IMR-90 (cell line): ENCODE measurements around the gene HSD17B8. TPM values are rescaled to one million over a fixed set of nuclear protein-coding genes. Genes with fewer than 3 reads are reported as not detected.

ENCODE experiments used
- ATAC-seq: fragments of 200-7000 bp; cut with Tn5 transposase; 2 replicates; pipeline ENCODE4 v1.9.1; 2020; ENCODE audit warnings: low read depth, mild to moderate bottlenecking, moderate library complexity
- BruUV-seq: library from RNA; stranded (reverse); fragments of 400-500 nt; replicated peaks from 2 replicates; lab custom pipeline; 2021; lab: Mats Ljungman, UMichigan
- CTCF ChIA-PET: fragments of 300-600 bp; formaldehyde crosslinking; extraction: SDS; loops from one replicate; lab custom pipeline; 2021; ENCODE audit warnings: antibody characterized with exemption; lab: Yijun Ruan, JAX
- POLR2A ChIA-PET: fragments of 300-600 bp; sonication (Branson Sonifier 250); formaldehyde crosslinking; loops from one replicate; lab custom pipeline; 2022; ENCODE audit warnings: antibody characterized with exemption; ENCODE audit not compliant: unreplicated experiment; lab: Charles Lee
- DNase-seq: peaks from one replicate; pipeline ENCODE4 v3.0.0; 2013
- H2AFZ ChIP-seq: replicated peaks from 2 replicates; pipeline ENCODE3; 2013; ENCODE audit warnings: low read length, mild to moderate bottlenecking; ENCODE audit not compliant: poor library complexity
- H2AK5ac ChIP-seq: 2 replicates; pipeline ENCODE4 v1.6.1; 2013; ENCODE audit warnings: low read depth, low read length, inconsistent platforms
- H2AK9ac ChIP-seq: replicated peaks from 2 replicates; pipeline ENCODE3; 2013; ENCODE audit warnings: mild to moderate bottlenecking, low read depth, low read length, moderate library complexity; ENCODE audit not compliant: poor library complexity
- H2BK120ac ChIP-seq: 2 replicates; pipeline ENCODE4 v1.6.1; 2013; ENCODE audit warnings: low read depth, low read length, inconsistent platforms
- H2BK15ac ChIP-seq: 3 replicates; pipeline ENCODE4 v1.6.1; 2013; ENCODE audit warnings: low read depth, low read length, inconsistent platforms
- H2BK20ac ChIP-seq: 2 replicates; pipeline ENCODE4 v1.6.1; 2013; ENCODE audit warnings: low read depth, mild to moderate bottlenecking, inconsistent platforms, low read length, moderate library complexity
- H2BK5ac ChIP-seq: 2 replicates; pipeline ENCODE4 v1.6.1; 2013; ENCODE audit warnings: mild to moderate bottlenecking, low read depth, low read length, inconsistent platforms; ENCODE audit not compliant: poor library complexity, severe bottlenecking
- H3K14ac ChIP-seq: replicated peaks from 2 replicates; pipeline ENCODE4 v1.6.1; 2013; ENCODE audit warnings: low read depth, low read length, inconsistent platforms
- H3K18ac ChIP-seq: 2 replicates; pipeline ENCODE4 v1.6.1; 2013; ENCODE audit warnings: low read depth, low read length, control low read depth
- H3K23ac ChIP-seq: 2 replicates; pipeline ENCODE4 v1.6.1; 2013; ENCODE audit warnings: low read depth, low read length, inconsistent platforms
- H3K27ac ChIP-seq: 2 replicates; pipeline ENCODE4 v1.5.1; 2013; ENCODE audit warnings: mild to moderate bottlenecking, control low read depth, low read length; ENCODE audit not compliant: insufficient read depth
- H3K27me3 ChIP-seq: 2 replicates; pipeline ENCODE4 v1.6.1; 2013; ENCODE audit warnings: low read length; ENCODE audit not compliant: control insufficient read depth, insufficient read depth
- H3K36me3 ChIP-seq: 2 replicates; pipeline ENCODE4 v1.6.1; 2013; ENCODE audit warnings: low read length, mixed read lengths; ENCODE audit not compliant: control insufficient read depth, insufficient read depth
- H3K4ac ChIP-seq: 2 replicates; pipeline ENCODE4 v1.6.1; 2013; ENCODE audit warnings: low read depth, low read length, inconsistent platforms
- H3K4me1 ChIP-seq: 2 replicates; pipeline ENCODE4 v1.6.1; 2013; ENCODE audit warnings: low read length, mixed read lengths; ENCODE audit not compliant: control insufficient read depth, insufficient read depth
- H3K4me2 ChIP-seq: 2 replicates; pipeline ENCODE4 v1.6.1; 2013; ENCODE audit warnings: low read depth, mild to moderate bottlenecking, control low read depth, low read length, moderate library complexity
- H3K4me3 ChIP-seq: 2 replicates; pipeline ENCODE4 v1.5.1; 2013; ENCODE audit warnings: low read depth, mild to moderate bottlenecking, control low read depth, low read length, moderate library complexity; ENCODE audit not compliant: insufficient read depth
- H3K56ac ChIP-seq: 2 replicates; pipeline ENCODE4 v1.6.1; 2013; ENCODE audit warnings: low read length, inconsistent platforms; ENCODE audit not compliant: insufficient read depth; ENCODE audit errors: extremely low read depth
- H3K79me1 ChIP-seq, 2 experiments: 2 replicates each; pipeline ENCODE4 v1.6.1; 2013; ENCODE audit warnings: low read length in 2 of 2, inconsistent platforms in 1 of 2, low read depth in 1 of 2
- H3K9ac ChIP-seq: 2 replicates; pipeline ENCODE4 v1.6.1; 2013; ENCODE audit warnings: low read depth, low read length, control low read depth
- H3K9me1 ChIP-seq: 2 replicates; pipeline ENCODE4 v1.6.1; 2013; ENCODE audit warnings: low read length, inconsistent platforms; ENCODE audit not compliant: insufficient read depth
- H3K9me3 ChIP-seq: 2 replicates; pipeline ENCODE4 v1.6.1; 2013; ENCODE audit warnings: low read length; ENCODE audit not compliant: control insufficient read depth, insufficient read depth
- H4K20me1 ChIP-seq: 2 replicates; pipeline ENCODE4 v1.6.1; 2013; ENCODE audit warnings: low read length, inconsistent platforms; ENCODE audit not compliant: insufficient read depth
- H4K5ac ChIP-seq: 2 replicates; pipeline ENCODE4 v1.6.1; 2013; ENCODE audit warnings: mild to moderate bottlenecking, low read depth, low read length, control low read depth
- H4K8ac ChIP-seq, 2 experiments: 2 replicates each; pipeline ENCODE4 v1.6.1; 2013; ENCODE audit warnings: low read depth in 2 of 2, low read length in 2 of 2, control low read depth in 1 of 2, inconsistent platforms in 1 of 2
- H4K91ac ChIP-seq: 2 replicates; pipeline ENCODE4 v1.6.1; 2013; ENCODE audit warnings: low read depth, low read length, inconsistent platforms; ENCODE audit not compliant: insufficient read depth
- BHLHE40 ChIP-seq: fragments of 150-350 bp; IDR thresholded peaks from 2 replicates; pipeline ENCODE4 v1.6.1; 2016; ENCODE audit warnings: mild to moderate bottlenecking, low read depth, low read length
- CEBPB ChIP-seq: IDR thresholded peaks from 2 replicates; pipeline ENCODE4 v1.6.1; 2012; ENCODE audit warnings: low read depth, low read length, improper control_type of control experiment
- CHD1 ChIP-seq: IDR thresholded peaks from 2 replicates; pipeline ENCODE4 v1.6.1; 2012; ENCODE audit warnings: low read depth, low read length, improper control_type of control experiment
- FOS ChIP-seq: fragments of 150-350 bp; IDR thresholded peaks from 2 replicates; pipeline ENCODE4 v1.6.1; 2016; ENCODE audit warnings: low read depth, low read length
- MAFK ChIP-seq: IDR thresholded peaks from 2 replicates; pipeline ENCODE4 v1.6.1; 2012; ENCODE audit warnings: low read depth, low read length, improper control_type of control experiment
- MAZ ChIP-seq: IDR thresholded peaks from 2 replicates; pipeline ENCODE4 v1.6.1; 2012; ENCODE audit warnings: low read depth, mild to moderate bottlenecking, low read length, improper control_type of control experiment, moderate library complexity, borderline replicate concordance
- MXI1 ChIP-seq: IDR thresholded peaks from 2 replicates; pipeline ENCODE4 v1.6.1; 2012; ENCODE audit warnings: low read depth, mild to moderate bottlenecking, low read length, moderate library complexity, borderline replicate concordance
- NFE2L2 ChIP-seq: fragments of 150-350 bp; IDR thresholded peaks from 2 replicates; pipeline ENCODE4 v1.6.1; 2016; ENCODE audit warnings: low read depth, mild to moderate bottlenecking, low read length
- RAD21 ChIP-seq: IDR thresholded peaks from 2 replicates; pipeline ENCODE4 v1.6.1; 2012; ENCODE audit warnings: low read length, improper control_type of control experiment
- RCOR1 ChIP-seq: IDR thresholded peaks from 2 replicates; pipeline ENCODE4 v1.6.1; 2012; ENCODE audit warnings: mild to moderate bottlenecking, low read length, improper control_type of control experiment; ENCODE audit not compliant: insufficient replicate concordance
- RFX5 ChIP-seq: IDR thresholded peaks from 2 replicates; pipeline ENCODE4 v1.8.0; 2012; ENCODE audit warnings: low read depth, mild to moderate bottlenecking, low read length, moderate library complexity
- SMC3 ChIP-seq: fragments of 150-350 bp; IDR thresholded peaks from 2 replicates; pipeline ENCODE4 v1.6.1; 2016; ENCODE audit warnings: low read depth, mild to moderate bottlenecking, antibody characterized with exemption, low read length, moderate library complexity
- WGBS, 2 experiments: methylation state at CpG; one replicate each; pipeline versions ENCODE4 v1.1.5 to v1.1.7; 2013; ENCODE audit warnings: missing lambda C conversion rate in 2 of 2; ENCODE audit not compliant: insufficient read length in 1 of 2; ENCODE audit errors: extremely low coverage in 2 of 2; 5-methylcytosine and 5-hydroxymethylcytosine counted together
- dilution Hi-C: fragments of 300-500 bp; cut with HindIII; formaldehyde crosslinking; loops from one replicate; pipeline ENCODE4 v1.14.3; 2018; ENCODE audit warnings: low sequenced_read_pairs; ENCODE audit not compliant: unreplicated experiment
- in situ Hi-C: fragments of 300-500 bp; cut with MboI; formaldehyde crosslinking; loops from 3 replicates; pipeline ENCODE4 v1.14.3; 2019; ENCODE audit warnings: low sequenced_read_pairs, inconsistent platforms, mixed read lengths
- intact Hi-C: fragments of 100-400 bp; cut with micrococcal nuclease; formaldehyde crosslinking; loops from 2 replicates; pipeline ENCODE4 v1.10.0; 2022
- polyA plus RNA-seq, 3 experiments: library from polyadenylated mRNA; depleted of rRNA; stranded (reverse); fragments of >200 nt; gene quantifications; 2 replicates each; pipeline ENCODE4 v1.2.3, GENCODE V29; 2012; ENCODE audit warnings: low replicate concordance in 1 of 3
- total RNA-seq: library from RNA; depleted of rRNA; stranded (reverse); fragments of >200 nt; gene quantifications from 2 replicates; pipeline ENCODE4 v1.2.3, GENCODE V29; 2012
- TF ChIP-seq, protein P1 (sequence below): conservative IDR thresholded peaks from 2 replicates; pipeline ENCODE4 v1.5.1; 2012; ENCODE audit warnings: mild to moderate bottlenecking, low read depth, low read length, improper control_type of control experiment
- TF ChIP-seq, protein P2 (sequence below): fragments of 150-350 bp; IDR thresholded peaks from 2 replicates; pipeline ENCODE4 v1.6.1; 2017; ENCODE audit warnings: mild to moderate bottlenecking, antibody characterized with exemption, low read length, low read depth

Gene HSD17B8
- total and polyA plus RNA-seq, 2 of the 4 experiments (the other 2 are of a cell fraction): 1.6 to 4.3 TPM

DNA sequence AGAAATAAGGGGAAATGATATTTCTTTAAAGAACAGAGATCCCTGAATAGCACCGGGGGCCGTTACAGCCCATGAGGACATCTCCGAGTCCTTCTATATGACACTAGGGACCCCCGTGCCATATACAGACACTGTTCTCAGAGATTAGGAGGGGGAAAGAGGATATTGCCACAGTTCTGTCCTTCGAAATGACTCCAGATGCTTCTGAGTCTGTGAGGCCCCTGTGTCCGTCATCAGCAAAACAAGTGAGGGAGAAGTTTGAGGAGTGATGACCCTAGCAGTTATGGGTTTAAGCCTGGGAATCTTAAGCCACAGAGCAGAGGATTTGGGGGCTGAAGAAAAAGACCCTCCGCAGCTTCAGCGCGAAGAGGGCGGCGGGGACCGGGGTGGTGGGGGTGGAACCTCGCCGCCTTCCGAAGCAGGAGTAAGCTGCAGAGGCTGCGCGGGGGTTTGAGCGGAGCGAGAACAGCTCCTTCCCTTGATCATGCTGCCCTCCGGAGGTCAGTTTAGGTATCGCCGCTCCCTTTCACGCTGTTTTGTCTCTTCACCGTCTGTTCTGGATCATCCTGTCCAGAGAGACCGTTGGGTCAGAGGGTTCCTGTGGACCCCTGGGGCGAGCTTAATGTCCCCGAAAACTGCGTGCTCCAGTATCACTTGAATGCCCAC is 43.7 kb downstream of the HSD17B8 start:
- peaks cover 11% of the 10 kb centered on the region for H3K9me1 ChIP-seq
- H3K27ac ChIP-seq: peak overlapping the region; percentile 84
- peak overlapping the region; percentile 92 for H3K4ac ChIP-seq
- H3K79me1 ChIP-seq: peaks cover 0 to 24% of the 10 kb centered on the region in 2 experiments; a peak in 2 of 4 replicates
- peak overlapping the region; percentile 89 for H3K4me2 ChIP-seq
- H3K36me3 ChIP-seq: peaks cover 8% of the 10 kb centered on the region; the same call in 1 of the 2 replicates
- H3K23ac ChIP-seq: peak overlapping the region; percentile 95
- dilution Hi-C loops (no loop called here), intact Hi-C loops (loop anchor here (1.0 to 5.0 kb wide), 8 partner anchors 47 to 361 kb away; partner anchors contain the start of genes RXRB and SLC39A7), in situ Hi-C loops (loop anchor here (5.0 to 10.0 kb wide), 3 partner anchors 86 to 231 kb away; no protein-coding TSS in a partner anchor)
- H3K4me1 ChIP-seq: peaks cover 12% of the 10 kb centered on the region
- peak overlapping the region; percentile 47 for H4K5ac ChIP-seq
- peak overlapping the region; percentile 41 to 88 for H4K8ac ChIP-seq
- H3K4me3 ChIP-seq: peak overlapping the region; percentile 46
- 0% methylated on average over 4 of the region's 28 CpGs; no CpG with 5 or more reads in 1 of the 2 experiments for WGBS, 2 experiments
- peak overlapping the region; percentile 66 for H4K91ac ChIP-seq
- no TSS peak for BruUV-seq
- peaks cover under 1% of the 10 kb centered on the region; the same call in 1 of the 2 replicates for H3K27me3 ChIP-seq
- peaks cover 3% of the 10 kb centered on the region; the same call in 1 of the 2 replicates for H4K20me1 ChIP-seq
- peak overlapping the region; percentile 64 for H2BK20ac ChIP-seq
- peak overlapping the region; percentile 81 for H2BK5ac ChIP-seq
- H2AFZ ChIP-seq: peak overlapping the region; percentile 94
- ChIA-PET CTCF (interaction anchor here (0.6 to 1.4 kb wide), 10 partner anchors 10 to 232 kb away, joined by 3 to 6 read pairs (median 3); no protein-coding TSS in a partner anchor), POLR2A (interaction anchor here (0.5 to 0.6 kb wide), 4 partner anchors 8 to 410 kb away, joined by 3 to 6 read pairs (median 4); no protein-coding TSS in a partner anchor)
- peak overlapping the region; percentile 33; the same call in 1 of the 3 replicates for H2BK15ac ChIP-seq
- DNase-seq: peak; percentile 81
- H3K9me3 ChIP-seq: no peaks in the 10 kb centered on the region
- H3K9ac ChIP-seq: peak overlapping the region; percentile 82
- peak; percentile 59 for ATAC-seq
- H2BK120ac ChIP-seq: peak overlapping the region; percentile 83
- H3K14ac ChIP-seq: peak overlapping the region; percentile 88
- H2AK9ac ChIP-seq: peak overlapping the region; percentile 97
- peak overlapping the region; percentile 69 for H3K56ac ChIP-seq
- peak overlapping the region; percentile 86 for H3K18ac ChIP-seq
- H2AK5ac ChIP-seq: peak overlapping the region; percentile 58; the same call in 1 of the 2 replicates
- no peak for TF ChIP-seq RCOR1
- TF ChIP-seq MAZ: peak; percentile 68; the same call in 1 of the 2 replicates
- TF ChIP-seq BHLHE40: no peak
- TF ChIP-seq RAD21: peak; percentile 97
- TF ChIP-seq MXI1: peak; percentile 54; the same call in 1 of the 2 replicates
- TF ChIP-seq RFX5: no peak
- TF ChIP-seq MAFK: no peak; the same call in 1 of the 2 replicates
- peak; percentile 12; the same call in 1 of the 2 replicates for TF ChIP-seq NFE2L2
- TF ChIP-seq CHD1: no peak
- peak; percentile 81 for TF ChIP-seq SMC3
- TF ChIP-seq, protein P1, sequence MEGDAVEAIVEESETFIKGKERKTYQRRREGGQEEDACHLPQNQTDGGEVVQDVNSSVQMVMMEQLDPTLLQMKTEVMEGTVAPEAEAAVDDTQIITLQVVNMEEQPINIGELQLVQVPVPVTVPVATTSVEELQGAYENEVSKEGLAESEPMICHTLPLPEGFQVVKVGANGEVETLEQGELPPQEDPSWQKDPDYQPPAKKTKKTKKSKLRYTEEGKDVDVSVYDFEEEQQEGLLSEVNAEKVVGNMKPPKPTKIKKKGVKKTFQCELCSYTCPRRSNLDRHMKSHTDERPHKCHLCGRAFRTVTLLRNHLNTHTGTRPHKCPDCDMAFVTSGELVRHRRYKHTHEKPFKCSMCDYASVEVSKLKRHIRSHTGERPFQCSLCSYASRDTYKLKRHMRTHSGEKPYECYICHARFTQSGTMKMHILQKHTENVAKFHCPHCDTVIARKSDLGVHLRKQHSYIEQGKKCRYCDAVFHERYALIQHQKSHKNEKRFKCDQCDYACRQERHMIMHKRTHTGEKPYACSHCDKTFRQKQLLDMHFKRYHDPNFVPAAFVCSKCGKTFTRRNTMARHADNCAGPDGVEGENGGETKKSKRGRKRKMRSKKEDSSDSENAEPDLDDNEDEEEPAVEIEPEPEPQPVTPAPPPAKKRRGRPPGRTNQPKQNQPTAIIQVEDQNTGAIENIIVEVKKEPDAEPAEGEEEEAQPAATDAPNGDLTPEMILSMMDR: peak; percentile 96
- no peak for TF ChIP-seq FOS
- TF ChIP-seq, protein P2, sequence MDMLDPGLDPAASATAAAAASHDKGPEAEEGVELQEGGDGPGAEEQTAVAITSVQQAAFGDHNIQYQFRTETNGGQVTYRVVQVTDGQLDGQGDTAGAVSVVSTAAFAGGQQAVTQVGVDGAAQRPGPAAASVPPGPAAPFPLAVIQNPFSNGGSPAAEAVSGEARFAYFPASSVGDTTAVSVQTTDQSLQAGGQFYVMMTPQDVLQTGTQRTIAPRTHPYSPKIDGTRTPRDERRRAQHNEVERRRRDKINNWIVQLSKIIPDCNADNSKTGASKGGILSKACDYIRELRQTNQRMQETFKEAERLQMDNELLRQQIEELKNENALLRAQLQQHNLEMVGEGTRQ: no peak
- TF ChIP-seq CEBPB: no peak
